Measurements from ENCODE around the gene ACSL1. TPM values are rescaled to one million over a fixed set of nuclear protein-coding genes. Genes with fewer than 3 reads are reported as not detected.
A peak's percentile ranks its signal among the peaks of the same experiment; 100 is the strongest.
"Not testable (repeated sequence)": the region's sequence is repeated elsewhere in the genome, so short reads cannot be mapped to it uniquely, and the experiment has no call there.

The ACSL1 gene
- total and polyA plus RNA-seq, 8 donors: 42.8 to 1,170 (median 51.3) TPM

- TF ChIP-seq POLR2AphosphoS5 (IDR thresholded peaks at IDR 0.05): peak in 1 of 3 donors; percentile 29
- TF ChIP-seq CTCF (IDR thresholded peaks at IDR 0.05): no peak
- no peak for TF ChIP-seq POLR2A (IDR thresholded peaks at IDR 0.05)
- TF ChIP-seq EP300 (IDR thresholded peaks at IDR 0.05): no peak
- Histone ChIP-seq H3K4me3 (no peak overlapping the region), H3K9me3 (no peaks in the 10 kb centered on the region), H3K36me3 (no peaks in the 10 kb centered on the region), H3K27me3 (no peaks in the 10 kb centered on the region), H3K4me1 (peaks cover 36 to 46% (median 39%) of the 10 kb centered on the region in 4 donors), H3K27ac (peak overlapping the region; percentile 79 to 91 (median 81))
- intact Hi-C loops (cut with DNase I; ENCODE audit: low total_unique reads): loop anchor here (10.0 kb wide), 1 partner anchor 78 kb away; the partner anchor contains the start of gene ACSL1
- DNase-seq: peak; percentile 69 to 84
- WGBS, 5 donors: 42 to 57% (median 54%) methylated on average over 4 of the region's 4 CpGs
These were observed 78.5 kb downstream of the ACSL1 start for GRCh38 chr4:184747034-184747830.

GRCh38 chr4:184745831-184746795, 79.7 kb downstream of the ACSL1 start:
- peak overlapping the region; percentile 69 to 91 (median 81) for H3K27ac ChIP-seq
- peaks cover 36 to 46% (median 39%) of the 10 kb centered on the region in 4 donors for H3K4me1 ChIP-seq
- H3K36me3 ChIP-seq: no peaks in the 10 kb centered on the region
- no peaks in the 10 kb centered on the region for H3K27me3 ChIP-seq
- DNase-seq: peak; percentile 80 to 91
- H3K9me3 ChIP-seq: no peaks in the 10 kb centered on the region
- 4 to 6% (median 6%) methylated on average over 10 of the region's 10 CpGs for WGBS, 5 donors
- no peak for TF ChIP-seq POLR2A (IDR thresholded peaks at IDR 0.05)
- TF ChIP-seq POLR2AphosphoS5 (IDR thresholded peaks at IDR 0.05): peak; percentile 52 to 85 (median 69)
- TF ChIP-seq CTCF (IDR thresholded peaks at IDR 0.05): peak in 5 of 7 experiments; percentile 68 to 86 (median 70)
- H3K4me3 ChIP-seq: peak overlapping the region in 3 of 4 donors; percentile 5 to 13 (median 9)
- intact Hi-C loops (cut with DNase I; ENCODE audit: low total_unique reads): loop anchor here (10.0 kb wide), 1 partner anchor 79 kb away; the partner anchor contains the start of gene ACSL1

- intact Hi-C loops (cut with DNase I; ENCODE audit: low total_unique reads): loop anchor here (10.0 kb wide), 1 partner anchor 81 kb away; the partner anchor contains the start of gene ACSL1
- Histone ChIP-seq H3K27me3 (no peaks in the 10 kb centered on the region), H3K4me1 (peaks cover 35 to 47% (median 37%) of the 10 kb centered on the region in 4 donors), H3K4me3 (no peak overlapping the region), H3K9me3 (no peaks in the 10 kb centered on the region), H3K27ac (no peak overlapping the region), H3K36me3 (no peaks in the 10 kb centered on the region)
- TF ChIP-seq CTCF (IDR thresholded peaks at IDR 0.05): no peak
- TF ChIP-seq POLR2A (IDR thresholded peaks at IDR 0.05): no peak
- TF ChIP-seq POLR2AphosphoS5 (IDR thresholded peaks at IDR 0.05): no peak
- TF ChIP-seq EP300 (IDR thresholded peaks at IDR 0.05): no peak
- DNase-seq: no peak
- 83 to 95% (median 88%) methylated on average over 10 of the region's 10 CpGs for WGBS, 5 donors
These were observed 81.5 kb downstream of the ACSL1 start for GRCh38 chr4:184744236-184744635.

- no peaks in the 10 kb centered on the region for H3K36me3 ChIP-seq
- no peak overlapping the region for H3K4me3 ChIP-seq
- no peaks in the 10 kb centered on the region for H3K9me3 ChIP-seq
- no peaks in the 10 kb centered on the region for H3K27me3 ChIP-seq
- no peak for DNase-seq
- intact Hi-C loops (cut with DNase I; ENCODE audit: low total_unique reads): loop anchor here (10.0 kb wide), 1 partner anchor 81 kb away; the partner anchor contains the start of gene ACSL1
- TF ChIP-seq POLR2A (IDR thresholded peaks at IDR 0.05): no peak
- no peak for TF ChIP-seq EP300 (IDR thresholded peaks at IDR 0.05)
- TF ChIP-seq CTCF (IDR thresholded peaks at IDR 0.05): no peak
- no peak for TF ChIP-seq POLR2AphosphoS5 (IDR thresholded peaks at IDR 0.05)
- 85 to 94% (median 90%) methylated on average over 4 of the region's 4 CpGs for WGBS, 5 donors
- no peak overlapping the region for H3K27ac ChIP-seq
- peaks cover 30 to 41% (median 32%) of the 10 kb centered on the region in 4 donors for H3K4me1 ChIP-seq
These were observed 82.1 kb downstream of the ACSL1 start for GRCh38 chr4:184743650-184744049.

GRCh38 chr4:184741651-184742050, 84.1 kb downstream of the ACSL1 start:
- not testable (repeated sequence) for H3K27ac ChIP-seq, H3K9me3 ChIP-seq, H3K27me3 ChIP-seq, H3K4me3 ChIP-seq, DNase-seq, H3K36me3 ChIP-seq
- intact Hi-C loops (cut with DNase I; ENCODE audit: low total_unique reads): loop anchor here (10.0 kb wide), 1 partner anchor 83 kb away; the partner anchor contains the start of gene ACSL1
- H3K4me1 ChIP-seq: peaks cover 12 to 21% (median 13%) of the 10 kb centered on the region in 4 donors
- 45 to 75% (median 64%) methylated on average over 1 of the region's 1 CpG for WGBS, 5 donors

Measured in stomach (tissue), 9 donors.